Measurements from ENCODE around the gene CARD9. TPM values are rescaled to one million over a fixed set of nuclear protein-coding genes. Genes with fewer than 3 reads are reported as not detected.
A peak's percentile ranks its signal among the peaks of the same experiment; 100 is the strongest.

The CARD9 gene
- polyA plus RNA-seq, 3 donors from 2014 or later: 0.28 to 0.56 TPM; not detected in 1

GRCh38 chr9:136372006-136372405 is 1.5 kb downstream of the CARD9 start:
- Mint-ChIP-seq H3K9me3 (no peaks in the 10 kb centered on the region), H3K27ac (no peak overlapping the region), H3K4me1 (no peaks in the 10 kb centered on the region), H3K27me3 (ENCODE audit: low read depth in 3 of 3) (peaks cover 0 to 6% (median 2%) of the 10 kb centered on the region in 3 donors), H3K4me3 (no peak overlapping the region), H3K36me3 (peaks cover 0 to 4% (median 0%) of the 10 kb centered on the region in 3 donors)
- DNase-seq: no peak

DNA sequence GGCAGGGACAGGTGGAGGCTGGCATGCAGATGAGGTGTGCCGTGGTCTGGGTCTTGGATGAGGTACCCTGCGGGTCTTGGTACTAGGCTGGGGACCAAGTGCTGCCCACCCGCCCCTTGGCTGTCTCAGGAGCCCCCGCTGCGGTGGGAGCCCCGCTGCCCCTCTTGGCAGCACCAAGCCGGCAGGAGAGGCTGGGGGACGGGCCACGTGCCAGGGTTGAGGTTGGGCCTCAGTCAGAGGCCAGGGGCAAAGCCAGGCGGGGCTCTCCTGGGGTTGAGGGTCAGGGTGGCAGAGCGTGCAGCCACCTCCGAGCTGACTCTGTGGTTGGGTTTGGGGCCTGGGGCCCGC is 2.0 kb downstream of the CARD9 start:
- H3K27me3 Mint-ChIP-seq (ENCODE audit: low read depth in 3 of 3): peaks cover 0 to 4% (median 2%) of the 10 kb centered on the region in 3 donors
- H3K4me3 Mint-ChIP-seq: no peak overlapping the region
- no peak overlapping the region for H3K27ac Mint-ChIP-seq
- H3K36me3 Mint-ChIP-seq: peaks cover 0 to 4% (median 0%) of the 10 kb centered on the region in 3 donors
- DNase-seq: no peak
- H3K9me3 Mint-ChIP-seq: no peaks in the 10 kb centered on the region
- H3K4me1 Mint-ChIP-seq: no peaks in the 10 kb centered on the region

DNA sequence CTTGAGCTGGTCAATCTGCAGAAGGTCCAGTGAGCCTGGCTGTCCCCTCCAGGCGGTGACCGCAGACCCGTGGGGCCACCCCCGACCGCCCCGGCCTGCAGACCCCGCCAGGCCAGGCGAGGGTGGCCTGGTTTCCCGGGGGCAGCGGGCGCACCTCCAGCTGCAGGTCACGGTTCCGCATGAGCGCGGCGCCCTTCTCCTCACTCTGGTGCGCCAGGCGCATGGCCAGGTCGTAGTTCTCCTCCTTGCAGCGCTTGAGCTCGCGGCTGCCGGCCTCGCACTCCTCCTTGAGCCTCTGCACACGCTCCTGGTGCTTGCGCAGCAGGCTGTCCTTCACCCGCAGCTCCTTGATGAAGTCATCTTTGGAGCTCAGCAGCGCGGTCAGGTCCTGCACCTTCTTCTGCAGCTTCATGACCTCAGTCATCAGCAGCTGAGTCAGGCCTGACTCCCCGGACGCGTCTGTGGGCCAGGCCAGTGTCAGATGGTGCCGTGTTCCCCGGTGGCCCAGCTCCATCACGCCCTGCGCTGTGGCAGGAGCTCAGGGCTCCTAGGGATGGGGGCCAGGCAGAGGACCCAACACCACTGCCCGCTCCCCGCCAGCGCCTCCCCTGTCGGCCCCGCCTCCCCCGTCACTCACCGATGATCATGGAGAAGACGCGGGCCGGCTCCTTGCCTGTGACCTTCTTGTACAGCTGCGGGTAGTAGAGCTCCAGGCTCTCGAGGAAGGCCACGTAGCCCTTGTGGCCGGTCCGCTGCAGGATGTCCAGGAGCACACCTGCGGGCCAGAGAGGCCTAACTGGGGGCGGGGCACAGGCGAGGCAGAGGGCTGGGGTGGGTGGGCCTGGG is 2.6 kb downstream of the CARD9 start:
- H3K4me1 Mint-ChIP-seq: no peaks in the 10 kb centered on the region
- no peak overlapping the region for H3K4me3 Mint-ChIP-seq
- H3K36me3 Mint-ChIP-seq: peaks cover 0 to 4% (median 0%) of the 10 kb centered on the region in 3 donors
- no peak overlapping the region for H3K27ac Mint-ChIP-seq
- no peaks in the 10 kb centered on the region for H3K9me3 Mint-ChIP-seq
- H3K27me3 Mint-ChIP-seq (ENCODE audit: low read depth in 3 of 3): peaks cover 0 to 4% (median 2%) of the 10 kb centered on the region in 3 donors
- no peak for DNase-seq

DNA sequence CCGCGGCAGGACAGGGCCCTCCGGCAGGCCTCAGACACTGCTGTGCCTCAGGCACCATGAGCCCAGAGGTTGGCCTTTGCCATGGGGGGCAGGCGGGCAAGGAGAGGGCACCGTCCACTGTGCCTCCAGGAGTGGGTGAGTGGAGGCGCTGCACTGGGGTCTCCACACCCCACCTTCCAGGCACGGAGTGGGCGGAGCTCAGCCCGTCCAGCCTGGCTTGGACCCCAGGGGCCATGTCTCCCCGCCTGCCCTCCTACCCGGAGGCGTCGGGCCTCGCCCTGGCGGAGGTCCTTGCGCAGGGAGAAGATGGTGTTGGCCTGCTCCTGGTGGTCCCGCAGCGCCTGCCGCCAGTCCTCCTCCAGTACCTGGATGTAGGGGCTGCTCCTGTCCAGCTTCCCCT is 3.4 kb downstream of the CARD9 start:
- Mint-ChIP-seq H3K9me3 (no peaks in the 10 kb centered on the region), H3K4me3 (no peak overlapping the region), H3K4me1 (no peaks in the 10 kb centered on the region), H3K36me3 (peaks cover 0 to 4% (median 0%) of the 10 kb centered on the region in 3 donors), H3K27ac (no peak overlapping the region), H3K27me3 (ENCODE audit: low read depth in 3 of 3) (peaks cover 0 to 2% (median 2%) of the 10 kb centered on the region in 3 donors)
- DNase-seq: no peak

- no peak overlapping the region for H3K4me3 Mint-ChIP-seq
- no peak overlapping the region for H3K27ac Mint-ChIP-seq
- no peaks in the 10 kb centered on the region for H3K4me1 Mint-ChIP-seq
Measured at GRCh38 chr9:136368190-136368589, 5.3 kb downstream of the CARD9 start.

GRCh38 chr9:136367296-136368145 is 5.9 kb downstream of the CARD9 start:
- H3K4me3 Mint-ChIP-seq: no peak overlapping the region
- H3K9me3 Mint-ChIP-seq: no peaks in the 10 kb centered on the region
- no peak overlapping the region for H3K27ac Mint-ChIP-seq
- H3K4me1 Mint-ChIP-seq: peaks cover 0 to 2% of the 10 kb centered on the region in 2 donors
- peaks cover 0 to 2% (median 2%) of the 10 kb centered on the region in 3 donors for H3K27me3 Mint-ChIP-seq (ENCODE audit: low read depth in 3 of 3)
- peaks cover 0 to 4% (median 0%) of the 10 kb centered on the region in 3 donors for H3K36me3 Mint-ChIP-seq
- DNase-seq: no peak

More at GRCh38 chr9:136368190-136368589, 5.3 kb downstream of the CARD9 start:
- Mint-ChIP-seq H3K9me3 (no peaks in the 10 kb centered on the region), H3K36me3 (peaks cover 0 to 4% (median 0%) of the 10 kb centered on the region in 3 donors), H3K27me3 (ENCODE audit: low read depth in 3 of 3) (peaks cover 1 to 4% (median 2%) of the 10 kb centered on the region in 3 donors)
- no peak for DNase-seq

GRCh38 chr9:136366826-136367225 is 6.6 kb downstream of the CARD9 start:
- H3K36me3 Mint-ChIP-seq: peaks cover 0 to 4% (median 0%) of the 10 kb centered on the region in 3 donors
- H3K4me3 Mint-ChIP-seq: no peak overlapping the region
- no peak overlapping the region for H3K27ac Mint-ChIP-seq

DNA sequence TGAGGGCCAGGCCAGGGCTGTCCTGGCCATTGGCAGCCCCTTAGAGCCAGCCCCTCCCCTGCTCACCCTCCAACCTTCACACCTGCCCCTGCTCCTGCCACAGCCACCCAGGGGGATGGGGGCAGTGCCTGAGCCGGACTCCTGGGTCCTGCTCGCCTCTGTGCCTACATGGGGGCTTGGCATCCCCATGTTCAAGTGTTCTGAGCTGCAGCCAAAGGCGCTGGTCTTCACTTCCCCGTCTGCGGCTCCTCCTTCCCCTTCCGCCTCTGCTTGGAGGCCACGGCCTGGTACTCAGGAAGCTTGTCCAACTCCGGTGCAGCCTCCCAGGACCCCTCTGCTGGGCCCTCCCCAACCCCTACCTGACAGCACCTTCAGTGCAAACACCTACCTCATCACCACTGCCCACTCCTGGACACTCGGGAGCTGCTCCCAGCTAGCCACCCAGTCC is 7.7 kb downstream of the CARD9 start:
- Mint-ChIP-seq H3K9me3 (no peaks in the 10 kb centered on the region), H3K4me3 (peak overlapping the region in 1 of 5 donors; percentile 27), H3K27me3 (ENCODE audit: low read depth in 3 of 3) (peaks cover 0 to 4% (median 2%) of the 10 kb centered on the region in 3 donors), H3K4me1 (peaks cover 0 to 2% of the 10 kb centered on the region in 2 donors), H3K27ac (no peak overlapping the region), H3K36me3 (peaks cover 0 to 4% (median 0%) of the 10 kb centered on the region in 3 donors)
- DNase-seq: no peak

More at GRCh38 chr9:136366826-136367225, 6.6 kb downstream of the CARD9 start:
- Mint-ChIP-seq H3K27me3 (ENCODE audit: low read depth in 3 of 3) (peaks cover 0 to 2% (median 2%) of the 10 kb centered on the region in 3 donors), H3K4me1 (peaks cover 0 to 2% of the 10 kb centered on the region in 2 donors), H3K9me3 (no peaks in the 10 kb centered on the region)
- DNase-seq: no peak

- Mint-ChIP-seq H3K4me1 (peaks cover 0 to 2% of the 10 kb centered on the region in 2 donors), H3K36me3 (peaks cover 0 to 4% (median 0%) of the 10 kb centered on the region in 3 donors), H3K4me3 (peak overlapping the region in 1 of 5 donors; percentile 42), H3K27me3 (ENCODE audit: low read depth in 3 of 3) (peaks cover 0 to 4% (median 2%) of the 10 kb centered on the region in 3 donors), H3K27ac (no peak overlapping the region), H3K9me3 (no peaks in the 10 kb centered on the region)
- no peak for DNase-seq
Measured at GRCh38 chr9:136364942-136365774, 8.3 kb downstream of the CARD9 start.

DNA sequence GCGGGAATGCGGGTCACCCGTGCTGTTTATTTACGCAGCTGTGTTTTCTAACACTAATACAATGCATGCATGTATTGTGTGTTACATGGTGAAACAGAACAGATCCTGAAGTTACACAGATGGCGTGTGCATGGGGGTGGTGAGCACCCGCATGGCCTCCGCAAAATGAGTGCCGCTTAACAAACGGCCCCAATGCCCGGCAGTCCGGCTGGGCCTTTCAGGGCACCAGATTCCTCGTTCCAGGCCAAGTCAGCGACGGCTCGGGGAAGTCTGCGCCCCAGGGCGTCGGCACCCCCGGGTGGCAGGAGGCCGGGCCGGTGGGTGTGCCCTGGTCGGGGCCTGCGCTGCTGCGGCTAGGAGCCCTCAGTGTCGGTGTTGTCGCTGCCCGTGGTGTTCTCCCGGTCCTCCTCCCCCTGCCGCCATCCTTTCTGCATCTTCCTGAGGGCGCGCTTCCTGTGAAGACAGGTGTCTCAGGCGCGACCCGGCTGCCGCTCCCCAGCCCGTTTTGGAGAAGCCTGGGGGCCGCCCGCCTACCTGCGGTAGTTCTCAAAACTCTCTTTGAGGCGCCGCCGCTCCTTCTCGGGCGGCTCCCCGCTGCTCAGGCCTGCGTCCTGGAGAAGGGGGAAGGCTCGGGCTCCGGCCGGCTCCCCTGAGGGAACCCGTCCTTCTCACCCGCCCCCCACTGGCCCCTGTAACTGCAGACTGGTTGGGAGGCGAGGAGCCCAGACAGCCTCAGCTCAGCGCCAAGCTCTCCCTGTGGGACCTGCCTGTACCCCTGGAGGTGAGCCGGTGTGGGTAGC is 9.3 kb downstream of the CARD9 start:
- Mint-ChIP-seq H3K27me3 (ENCODE audit: low read depth in 3 of 3) (peaks cover 0 to 4% (median 2%) of the 10 kb centered on the region in 3 donors), H3K27ac (no peak overlapping the region), H3K4me1 (peaks cover 0 to 2% of the 10 kb centered on the region in 2 donors), H3K4me3 (peak overlapping the region in 4 of 5 donors; percentile 42 to 64 (median 49)), H3K9me3 (no peaks in the 10 kb centered on the region), H3K36me3 (peaks cover 0 to 1% (median 0%) of the 10 kb centered on the region in 3 donors)
- DNase-seq: no peak

- H3K9me3 Mint-ChIP-seq: no peaks in the 10 kb centered on the region
Measured at GRCh38 chr9:136363106-136363948, 10.1 kb downstream of the CARD9 start, which contains the start of gene DNLZ. TSS of gene DNLZ (minus strand) at chr9:136363744. CDS start at chr9:136363714, 30 bp downstream.

More at GRCh38 chr9:136363106-136363948, 10.1 kb downstream of the CARD9 start, which contains the start of gene DNLZ:
- H3K4me1 Mint-ChIP-seq: peaks cover 0 to 2% of the 10 kb centered on the region in 2 donors
- H3K27ac Mint-ChIP-seq: peak within 1 kb of the TSS; percentile 16 to 86 (median 64)
- peak; percentile 81 to 89 (median 88) for DNase-seq
- H3K36me3 Mint-ChIP-seq: no peaks in the 10 kb centered on the region
- peaks cover 0 to 5% (median 2%) of the 10 kb centered on the region in 3 donors for H3K27me3 Mint-ChIP-seq (ENCODE audit: low read depth in 3 of 3)
- H3K4me3 Mint-ChIP-seq: peak within 1 kb of the TSS; percentile 74 to 88 (median 85)
